K562 (cell line): ENCODE results near the gene TBCCD1.

Experiments used
- CBFB ChIP-seq: sonication (generic); formaldehyde crosslinking; IDR thresholded peaks from 2 replicates; pipeline ENCODE4 v1.4.0; 2020; ENCODE audit warnings: mild to moderate bottlenecking, missing genetic modification reagents
- EGR1 ChIP-seq: fragments of 450-650 bp; conservative IDR thresholded peaks from 2 replicates; pipeline ENCODE4 v1.6.1; 2017; ENCODE audit warnings: mild to moderate bottlenecking
- FOXK2 ChIP-seq, 2 experiments: fragments of 450-650 bp; IDR thresholded peaks in 1 of 2; conservative IDR thresholded peaks in 1 of 2; 2 replicates each; pipeline ENCODE4 v1.6.1; 2016; ENCODE audit warnings: low read depth in 2 of 2, mild to moderate bottlenecking in 1 of 2
- IFI16 ChIP-seq: fragments of 250-450 bp; sonication (Bioruptor Pico); IDR thresholded peaks from 2 replicates; pipeline ENCODE4 v2.1.2; 2022; ENCODE audit warnings: mild to moderate bottlenecking, inconsistent platforms
- NONO ChIP-seq, 2 experiments: fragments of 200-400 bp in 1 of 2; fragments of 450-650 bp in 1 of 2; formaldehyde crosslinking in 1 of 2; IDR thresholded peaks; 2 replicates each; pipeline ENCODE4 v1.6.1; 2017; ENCODE audit warnings: low read depth in 2 of 2, mild to moderate bottlenecking in 2 of 2, moderate library complexity in 2 of 2, low read length in 1 of 2
- RBM25 ChIP-seq: fragments of 200-400 bp; formaldehyde crosslinking; IDR thresholded peaks from 2 replicates; pipeline ENCODE4 v1.6.1; 2018; ENCODE audit warnings: low read length, low read depth, moderate library complexity; ENCODE audit not compliant: severe bottlenecking
- ZKSCAN8 ChIP-seq: fragments of 200-800 bp; sonication (Bioruptor generic); IDR thresholded peaks from 2 replicates; pipeline ENCODE4 v1.6.1; 2016; ENCODE audit warnings: missing genetic modification characterization, missing compliant biosample characterization
- ZNF134 ChIP-seq: fragments of 250-450 bp; sonication (Bioruptor Pico); conservative IDR thresholded peaks from 2 replicates; pipeline ENCODE4 v1.4.0; 2020

GRCh38 chr3:186583831-186584230 lies 16.7 kb upstream of the TBCCD1 start:
- no peak for TF ChIP-seq ZNF134 (CRISPR knock-in tag)
- TF ChIP-seq EGR1, result no peak
- no peak for TF ChIP-seq IFI16
- TF ChIP-seq ZKSCAN8, result no peak
- no peak for TF ChIP-seq CBFB
- no peak for TF ChIP-seq NONO (IDR thresholded peaks at IDR 0.05; ENCODE audit: low read depth in 2 of 2, low read length in 1 of 2)
- no peak for TF ChIP-seq FOXK2 (conservative IDR thresholded peaks at IDR 0.05 in 1 of 2, IDR thresholded peaks at IDR 0.05 in 1 of 2; ENCODE audit: low read depth in 2 of 2)
- TF ChIP-seq RBM25, result no peak
